ENCODE measurements around the gene KRT15.

DNA sequence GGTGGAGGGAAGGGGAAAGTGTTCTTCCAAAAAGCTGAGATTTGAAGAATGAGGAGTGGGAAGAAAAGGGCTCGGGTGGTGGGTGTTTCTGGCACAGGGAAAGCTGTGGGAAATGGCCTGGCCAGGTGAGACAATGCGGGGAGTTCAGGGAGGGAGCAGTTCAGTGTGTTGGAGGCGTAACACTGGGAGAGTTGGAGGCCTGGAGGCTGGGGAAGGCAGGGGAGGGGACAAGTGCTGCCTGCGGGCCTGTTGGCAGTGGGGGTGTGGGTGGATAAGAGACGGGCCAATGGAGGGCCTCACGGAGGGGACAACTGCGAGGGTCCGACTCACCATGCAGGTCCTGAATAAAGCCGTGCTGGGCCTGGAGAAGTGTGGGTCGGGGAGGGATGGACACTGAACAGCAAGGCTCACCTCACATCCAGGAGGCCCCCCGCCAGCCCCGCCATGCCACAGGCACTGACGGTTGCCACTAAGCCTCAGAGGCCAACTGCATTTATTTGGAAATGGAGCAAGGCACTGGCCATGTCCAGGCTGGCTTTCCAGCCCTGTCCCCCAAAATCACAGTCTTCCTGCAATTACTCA, 27.2 kb upstream of the KRT15 start:
- TF ChIP-seq ZNF416 (CRISPR knock-in tag; IDR thresholded peaks at IDR 0.05) (no peak), CTCF (IDR thresholded peaks at IDR 0.05) (no peak), HMGXB4 (CRISPR knock-in tag; IDR thresholded peaks at IDR 0.05) (no peak), ELF4 (CRISPR knock-in tag; IDR thresholded peaks at IDR 0.05; ENCODE audit: low read depth) (no peak)
- TF ChIP-seq, protein P1, sequence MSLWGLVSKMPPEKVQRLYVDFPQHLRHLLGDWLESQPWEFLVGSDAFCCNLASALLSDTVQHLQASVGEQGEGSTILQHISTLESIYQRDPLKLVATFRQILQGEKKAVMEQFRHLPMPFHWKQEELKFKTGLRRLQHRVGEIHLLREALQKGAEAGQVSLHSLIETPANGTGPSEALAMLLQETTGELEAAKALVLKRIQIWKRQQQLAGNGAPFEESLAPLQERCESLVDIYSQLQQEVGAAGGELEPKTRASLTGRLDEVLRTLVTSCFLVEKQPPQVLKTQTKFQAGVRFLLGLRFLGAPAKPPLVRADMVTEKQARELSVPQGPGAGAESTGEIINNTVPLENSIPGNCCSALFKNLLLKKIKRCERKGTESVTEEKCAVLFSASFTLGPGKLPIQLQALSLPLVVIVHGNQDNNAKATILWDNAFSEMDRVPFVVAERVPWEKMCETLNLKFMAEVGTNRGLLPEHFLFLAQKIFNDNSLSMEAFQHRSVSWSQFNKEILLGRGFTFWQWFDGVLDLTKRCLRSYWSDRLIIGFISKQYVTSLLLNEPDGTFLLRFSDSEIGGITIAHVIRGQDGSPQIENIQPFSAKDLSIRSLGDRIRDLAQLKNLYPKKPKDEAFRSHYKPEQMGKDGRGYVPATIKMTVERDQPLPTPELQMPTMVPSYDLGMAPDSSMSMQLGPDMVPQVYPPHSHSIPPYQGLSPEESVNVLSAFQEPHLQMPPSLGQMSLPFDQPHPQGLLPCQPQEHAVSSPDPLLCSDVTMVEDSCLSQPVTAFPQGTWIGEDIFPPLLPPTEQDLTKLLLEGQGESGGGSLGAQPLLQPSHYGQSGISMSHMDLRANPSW (CRISPR knock-in tag; conservative IDR thresholded peaks at IDR 0.05; ENCODE audit: low read depth): no peak
- TF ChIP-seq, protein P2, sequence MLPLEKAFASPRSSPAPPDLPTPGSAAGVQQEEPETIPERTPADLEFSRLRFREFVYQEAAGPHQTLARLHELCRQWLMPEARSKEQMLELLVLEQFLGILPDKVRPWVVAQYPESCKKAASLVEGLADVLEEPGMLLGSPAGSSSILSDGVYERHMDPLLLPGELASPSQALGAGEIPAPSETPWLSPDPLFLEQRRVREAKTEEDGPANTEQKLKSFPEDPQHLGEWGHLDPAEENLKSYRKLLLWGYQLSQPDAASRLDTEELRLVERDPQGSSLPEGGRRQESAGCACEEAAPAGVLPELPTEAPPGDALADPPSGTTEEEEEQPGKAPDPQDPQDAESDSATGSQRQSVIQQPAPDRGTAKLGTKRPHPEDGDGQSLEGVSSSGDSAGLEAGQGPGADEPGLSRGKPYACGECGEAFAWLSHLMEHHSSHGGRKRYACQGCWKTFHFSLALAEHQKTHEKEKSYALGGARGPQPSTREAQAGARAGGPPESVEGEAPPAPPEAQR (CRISPR knock-in tag; IDR thresholded peaks at IDR 0.05): no peak

All from WTC11 (cell line).